Stimulated activated CD8-positive, alpha-beta memory T cell treated with anti-CD3 and anti-CD28 coated beads, Interleukin-4, amount 100 ng/mL, for 48 hours (primary cell): ENCODE measurements around the gene E2F2.

ENCODE experiments used
- DNase-seq: peaks from one replicate; pipeline ENCODE4 v3.0.0-alpha.2; 2020

E2F2 gene, protein sequence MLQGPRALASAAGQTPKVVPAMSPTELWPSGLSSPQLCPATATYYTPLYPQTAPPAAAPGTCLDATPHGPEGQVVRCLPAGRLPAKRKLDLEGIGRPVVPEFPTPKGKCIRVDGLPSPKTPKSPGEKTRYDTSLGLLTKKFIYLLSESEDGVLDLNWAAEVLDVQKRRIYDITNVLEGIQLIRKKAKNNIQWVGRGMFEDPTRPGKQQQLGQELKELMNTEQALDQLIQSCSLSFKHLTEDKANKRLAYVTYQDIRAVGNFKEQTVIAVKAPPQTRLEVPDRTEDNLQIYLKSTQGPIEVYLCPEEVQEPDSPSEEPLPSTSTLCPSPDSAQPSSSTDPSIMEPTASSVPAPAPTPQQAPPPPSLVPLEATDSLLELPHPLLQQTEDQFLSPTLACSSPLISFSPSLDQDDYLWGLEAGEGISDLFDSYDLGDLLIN

DNA sequence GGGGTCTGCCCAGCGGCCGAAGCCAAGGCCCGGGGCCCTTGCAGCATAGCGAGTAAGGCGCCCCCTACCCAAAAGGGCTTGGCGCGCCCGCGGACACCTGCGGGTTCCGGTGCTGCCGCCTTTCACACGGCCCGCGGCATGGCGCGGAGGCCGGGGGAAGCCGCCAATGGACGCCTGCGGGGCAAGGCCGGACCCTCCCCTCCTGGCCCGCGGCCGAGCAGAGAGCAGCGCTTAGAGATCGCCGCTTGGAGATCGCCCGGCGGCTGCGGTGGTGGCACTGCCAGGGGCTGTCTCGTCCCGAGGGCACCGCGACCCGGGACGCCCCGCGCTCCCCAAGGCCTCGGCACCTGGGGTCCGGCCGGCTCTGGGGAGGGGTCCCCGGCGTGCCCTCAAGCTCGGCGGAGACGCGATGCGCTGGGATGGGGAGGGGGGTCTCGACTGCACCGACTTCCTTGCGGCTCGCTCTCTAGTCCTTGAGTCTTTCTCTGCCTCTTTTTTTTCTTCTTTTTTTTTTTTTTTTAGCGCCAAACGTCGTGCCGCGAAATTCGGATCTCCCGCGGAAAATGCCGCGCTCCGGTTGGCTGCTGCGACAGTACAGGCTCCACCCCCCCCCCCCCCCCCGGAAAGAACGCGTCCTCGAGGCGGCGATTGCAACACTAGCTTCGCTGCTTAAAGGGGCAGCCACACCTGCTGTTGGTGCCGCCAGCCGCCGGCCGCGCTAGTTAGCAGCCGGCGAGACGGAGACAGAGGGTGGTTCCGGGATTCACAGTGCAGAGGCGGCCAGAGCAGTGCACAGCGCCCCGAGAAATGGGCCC is at the start of gene E2F2:
Gene E2F2 (minus strand): TSS at position 487 of the 815 bp plus-strand sequence. CDS start 440 bp downstream, at position 47.
- peak; percentile 84 for DNase-seq

DNA sequence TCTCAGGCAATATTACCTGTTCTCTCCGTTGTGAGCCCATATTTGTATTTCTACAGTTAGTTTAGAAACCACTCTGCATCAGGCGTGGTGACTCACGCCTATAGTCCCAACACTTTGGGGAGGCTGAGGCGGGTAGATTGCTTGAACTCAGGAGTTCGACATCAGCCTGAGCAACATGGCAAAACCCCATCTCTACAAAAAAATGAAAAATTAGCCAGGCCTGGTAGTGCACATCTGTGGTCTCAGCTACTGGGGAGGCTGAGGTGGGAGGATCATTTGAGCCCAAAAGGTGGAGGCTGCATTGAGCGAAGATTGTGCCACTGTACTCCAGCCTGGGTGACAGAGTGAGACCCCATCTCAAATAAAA is 47.9 kb upstream of the E2F2 start:
- DNase-seq, result no peak

DNA sequence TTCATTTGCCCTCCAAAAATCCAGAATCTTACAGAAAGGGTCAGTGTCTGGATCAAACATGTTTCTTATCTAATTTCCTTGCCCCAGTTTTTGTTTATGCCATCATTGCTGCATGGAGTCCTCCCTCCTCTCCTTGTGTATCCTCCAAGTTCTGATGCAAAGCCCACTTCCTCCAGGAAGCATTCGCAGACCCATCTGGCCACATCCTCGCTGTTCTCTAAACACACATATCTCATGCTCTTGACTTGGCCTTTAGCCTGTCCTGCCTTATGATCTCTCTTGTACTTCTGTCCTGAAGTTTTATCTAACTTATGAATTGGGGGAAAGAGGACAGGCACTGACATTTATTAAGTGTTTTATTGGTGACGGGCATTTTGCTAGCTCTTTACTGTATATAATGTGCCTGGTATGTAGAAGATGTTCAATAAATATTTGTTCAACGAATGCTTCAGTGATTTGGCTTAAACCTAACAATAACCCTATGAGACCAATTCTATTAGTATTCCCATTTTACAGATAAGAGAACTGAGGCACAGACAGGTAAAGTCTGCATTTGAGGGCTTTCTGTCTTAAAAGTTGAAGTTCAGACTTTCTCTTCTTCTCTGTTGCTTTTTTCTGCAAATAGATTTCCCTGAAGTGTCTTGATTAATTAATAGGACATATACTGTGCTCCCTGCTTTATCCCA is 47.4 kb upstream of the E2F2 start:
- no peak for DNase-seq

DNA sequence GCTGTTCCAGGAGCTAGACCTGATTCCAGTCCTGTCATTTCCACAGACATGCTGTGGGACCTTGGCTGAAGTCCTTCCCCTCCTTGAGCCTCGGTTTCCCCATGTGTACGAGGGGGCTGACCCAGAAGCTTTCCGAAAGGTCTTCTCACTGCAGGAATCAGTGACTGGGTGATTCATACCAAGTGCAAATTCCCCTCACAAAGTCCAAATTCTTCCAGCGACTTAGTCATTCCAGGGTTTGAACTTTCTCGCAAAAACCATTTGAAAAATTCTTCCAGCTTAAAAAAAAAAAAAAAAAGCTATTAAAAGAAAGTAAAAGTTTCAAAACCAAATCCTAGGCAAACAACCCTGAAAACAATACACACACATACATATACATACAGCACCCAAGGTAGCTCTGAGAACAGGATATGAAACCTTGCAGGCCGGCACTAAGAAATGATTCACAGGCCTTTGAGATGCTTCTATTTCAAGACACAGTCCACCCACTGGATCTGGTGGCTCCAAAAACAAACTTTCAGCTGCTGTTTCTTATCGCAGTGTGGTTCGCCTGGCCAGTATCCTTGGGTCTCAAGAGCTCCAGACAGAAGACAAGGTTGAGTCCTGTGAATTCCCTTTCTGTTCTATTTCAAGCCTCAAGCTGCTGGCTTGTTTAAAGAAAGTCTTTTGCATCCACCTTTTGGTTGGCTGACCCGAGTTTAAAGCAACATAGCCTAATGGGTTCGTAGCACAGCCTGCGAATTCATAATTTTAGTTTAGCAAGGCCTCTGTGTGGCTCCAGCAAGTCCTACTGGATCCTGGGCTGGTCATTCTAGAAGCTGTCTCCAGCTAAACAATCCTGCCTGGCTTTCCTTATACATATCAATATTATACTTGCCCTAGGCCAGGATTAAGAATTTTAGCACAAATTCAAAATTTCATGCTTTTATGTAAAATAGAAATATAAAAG is 46.3 kb upstream of the E2F2 start:
- DNase-seq, result no peak

DNA sequence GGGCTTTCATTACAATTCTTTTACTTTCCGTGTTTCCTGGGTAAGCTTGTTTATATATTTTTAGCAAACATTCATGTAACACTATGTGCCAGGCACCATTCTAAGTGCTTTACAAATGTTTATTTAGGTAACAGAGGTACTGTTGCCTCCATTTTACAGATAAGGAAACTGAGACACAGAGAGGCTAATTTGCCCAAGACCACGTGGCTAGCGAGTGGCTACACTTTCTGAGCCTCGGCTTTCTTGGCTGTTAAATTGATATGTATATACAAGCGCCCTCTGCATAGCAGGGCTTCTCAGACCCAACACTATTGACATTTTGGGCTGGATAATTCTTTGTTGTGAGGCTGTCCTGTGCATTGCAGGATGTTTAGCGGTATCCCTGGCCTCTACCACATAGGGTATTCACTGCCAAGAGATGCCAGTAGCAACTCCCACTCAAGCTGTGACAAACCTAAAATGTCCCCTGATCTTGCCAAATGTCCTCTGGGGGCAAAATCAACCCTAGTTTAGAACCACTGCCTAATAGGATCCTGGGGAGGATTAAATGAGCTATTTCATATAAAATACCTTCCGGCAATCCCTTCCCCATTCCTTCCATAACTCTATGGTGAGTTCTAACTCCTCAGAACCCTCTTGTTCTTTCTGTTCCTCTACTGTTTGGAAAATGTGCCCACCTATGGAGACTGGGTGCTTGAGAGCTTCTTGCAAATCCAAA is 45.5 kb upstream of the E2F2 start:
- DNase-seq, result no peak

DNA sequence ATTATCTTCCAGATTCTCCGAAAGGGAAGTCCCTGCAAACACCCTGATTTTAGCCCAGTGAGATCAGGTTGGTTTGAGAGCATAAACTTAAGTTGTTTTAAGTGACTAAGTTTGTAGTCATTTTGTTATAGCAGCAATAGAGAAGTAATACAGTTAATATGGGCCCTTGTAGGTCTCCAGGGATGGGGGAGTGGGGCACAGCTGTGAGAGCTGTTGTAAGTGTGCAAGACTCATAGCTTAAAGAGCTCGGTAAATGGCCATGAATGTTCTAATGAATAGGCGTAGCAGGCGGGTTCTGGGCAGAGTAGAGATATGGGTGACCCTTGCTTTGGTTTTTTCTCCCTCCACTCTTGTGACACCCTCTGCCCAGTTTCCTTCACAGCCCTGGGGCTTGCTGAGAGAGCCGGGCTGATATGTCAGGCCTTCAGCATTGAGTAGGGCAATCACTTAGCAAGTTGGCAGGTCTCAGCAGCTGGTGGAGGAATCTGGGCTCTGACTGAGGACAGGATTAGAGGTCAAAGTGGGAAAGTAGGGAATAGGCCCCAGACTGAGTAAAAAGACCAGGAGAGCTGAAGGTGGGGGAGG is 44.3 kb upstream of the E2F2 start:
- DNase-seq, result no peak

DNA sequence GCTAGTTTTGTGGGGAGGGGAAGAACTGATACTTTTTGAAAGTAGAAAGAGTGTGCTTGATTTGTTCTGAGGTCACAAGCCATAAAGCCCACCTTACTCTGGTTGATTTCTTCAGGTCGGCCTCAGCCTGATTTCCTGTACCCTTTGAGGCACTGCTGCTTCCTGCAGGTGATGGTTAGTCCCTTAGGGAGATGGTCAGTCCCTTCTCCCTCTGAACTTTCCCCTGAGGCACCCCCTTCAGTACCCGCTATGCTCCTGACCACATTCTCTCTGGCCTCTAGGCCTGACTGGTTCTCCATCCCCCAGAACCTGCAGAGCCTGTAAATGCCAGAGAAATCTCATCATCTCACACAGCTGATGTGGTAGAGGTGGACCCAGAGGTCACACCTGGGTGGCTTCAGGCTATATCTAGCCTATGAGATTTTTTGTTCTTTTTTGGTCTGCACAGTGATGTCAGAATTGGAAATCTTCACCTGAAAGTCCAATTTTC is 43.3 kb upstream of the E2F2 start:
- DNase-seq, result no peak

DNA sequence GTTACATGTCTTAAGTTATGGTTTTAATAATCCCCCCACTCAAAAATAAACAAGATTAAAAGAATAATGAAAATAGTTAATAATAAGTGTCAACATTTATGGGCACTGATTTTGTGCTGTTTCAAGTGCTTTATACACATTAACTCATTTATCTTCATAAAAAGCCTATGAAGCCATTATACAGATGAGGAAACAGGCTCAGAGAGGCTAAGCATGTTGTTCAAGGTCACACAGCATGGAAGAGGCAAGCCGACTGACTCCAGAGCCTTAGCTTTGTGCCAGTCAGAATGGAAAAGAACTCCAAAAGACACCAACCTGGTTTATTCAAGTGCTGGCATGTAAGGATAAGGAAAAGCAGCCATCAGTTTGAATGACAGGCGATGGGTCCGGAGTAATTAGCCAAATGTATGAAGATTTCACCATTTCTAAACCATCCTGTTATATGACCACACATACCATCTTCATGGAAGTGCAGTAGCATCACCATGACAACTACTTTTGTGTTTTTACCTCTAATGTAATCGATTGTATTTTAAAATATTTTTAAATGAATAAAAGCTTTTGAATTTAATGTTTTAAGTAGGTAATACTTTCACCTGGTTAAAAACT is 42.6 kb upstream of the E2F2 start:
- DNase-seq, result no peak

DNA sequence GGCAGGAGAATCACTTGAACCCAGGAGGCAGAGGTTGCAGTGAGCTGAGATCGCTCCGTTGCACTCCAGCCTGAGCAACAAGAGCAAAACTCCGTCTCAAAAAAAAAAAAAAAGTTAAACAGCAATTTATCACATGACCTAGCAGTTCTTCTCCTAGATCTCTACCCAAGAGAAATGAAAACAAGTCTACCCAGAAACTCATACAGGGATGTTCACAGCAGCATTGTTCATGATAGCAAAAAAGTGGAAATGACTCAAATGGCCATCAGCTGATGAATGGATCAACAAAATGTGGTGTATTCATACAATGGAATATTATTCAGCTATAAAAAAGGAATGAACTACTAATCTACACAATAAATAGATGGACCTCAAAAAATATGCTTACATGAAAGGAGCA is 40.4 kb upstream of the E2F2 start:
- DNase-seq, result no peak

DNA sequence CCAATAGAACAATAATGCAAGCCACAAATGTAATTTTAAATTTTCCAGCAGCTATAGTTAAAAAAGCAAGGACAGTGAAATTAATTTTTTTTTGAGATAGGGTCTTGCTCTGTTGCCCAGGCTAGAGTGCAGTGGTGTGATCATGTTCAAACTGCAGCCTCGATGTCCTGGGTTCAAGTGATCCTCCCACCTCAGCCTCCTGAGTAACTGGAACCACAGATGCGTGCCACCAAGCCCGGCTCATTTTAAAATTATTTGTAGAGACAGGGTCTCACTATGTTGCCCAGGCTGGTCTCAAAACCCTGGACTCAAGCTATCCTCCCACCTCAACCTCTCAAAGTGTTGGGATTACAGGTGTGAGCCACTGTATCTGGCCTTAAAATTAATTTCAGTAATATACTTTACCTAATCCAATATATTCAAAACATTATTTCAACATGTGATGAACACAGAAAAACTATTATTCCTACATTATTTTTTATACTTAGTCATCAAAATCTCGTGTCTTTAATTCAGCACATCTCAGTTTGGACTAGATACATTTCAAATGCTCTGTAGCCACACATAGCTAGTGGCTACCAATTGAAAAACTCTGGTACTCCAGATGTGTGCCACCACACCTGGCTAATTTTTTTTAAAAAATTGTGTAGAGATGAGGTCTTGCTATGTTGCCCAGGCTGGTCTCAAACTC is 39.1 kb upstream of the E2F2 start:
- no peak for DNase-seq

DNA sequence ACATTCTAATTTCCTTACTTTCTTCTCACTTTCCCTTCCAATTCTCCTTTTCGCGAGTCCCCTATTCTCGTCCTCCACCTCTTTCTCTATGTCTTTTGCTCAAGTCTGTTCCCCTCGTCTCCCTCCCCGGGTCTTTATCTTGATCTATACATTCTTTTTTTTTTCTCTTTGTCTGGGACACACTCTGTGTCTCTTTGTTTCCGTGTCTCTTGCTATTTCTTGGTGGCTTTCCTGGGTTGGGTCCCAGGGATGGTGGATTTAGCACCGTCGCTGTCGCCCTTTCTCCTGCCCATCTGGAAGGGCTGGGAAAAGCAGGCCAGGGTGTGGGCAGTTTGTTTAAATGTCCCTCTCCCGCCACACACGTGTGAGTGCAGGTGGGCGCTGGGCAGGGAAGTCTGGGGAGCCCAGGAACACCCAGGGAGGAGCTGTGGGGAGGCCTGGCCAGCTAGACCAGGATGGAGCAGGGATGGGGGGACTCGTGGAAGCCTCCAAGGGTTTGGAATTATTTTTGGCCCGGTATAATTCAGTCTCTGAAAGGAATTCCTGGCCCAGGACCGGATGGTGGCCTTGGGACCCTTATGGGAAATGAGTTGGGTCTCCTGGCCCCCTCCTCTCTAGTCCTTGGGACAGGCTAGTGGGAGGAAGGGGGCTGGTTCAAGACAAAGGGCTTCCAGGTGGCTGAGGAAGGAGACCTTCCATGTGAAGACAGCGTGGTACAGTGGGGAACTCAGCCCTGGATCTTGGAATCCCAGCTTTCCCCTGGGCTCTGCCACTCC is 37.8 kb upstream of the E2F2 start:
- no peak for DNase-seq

DNA sequence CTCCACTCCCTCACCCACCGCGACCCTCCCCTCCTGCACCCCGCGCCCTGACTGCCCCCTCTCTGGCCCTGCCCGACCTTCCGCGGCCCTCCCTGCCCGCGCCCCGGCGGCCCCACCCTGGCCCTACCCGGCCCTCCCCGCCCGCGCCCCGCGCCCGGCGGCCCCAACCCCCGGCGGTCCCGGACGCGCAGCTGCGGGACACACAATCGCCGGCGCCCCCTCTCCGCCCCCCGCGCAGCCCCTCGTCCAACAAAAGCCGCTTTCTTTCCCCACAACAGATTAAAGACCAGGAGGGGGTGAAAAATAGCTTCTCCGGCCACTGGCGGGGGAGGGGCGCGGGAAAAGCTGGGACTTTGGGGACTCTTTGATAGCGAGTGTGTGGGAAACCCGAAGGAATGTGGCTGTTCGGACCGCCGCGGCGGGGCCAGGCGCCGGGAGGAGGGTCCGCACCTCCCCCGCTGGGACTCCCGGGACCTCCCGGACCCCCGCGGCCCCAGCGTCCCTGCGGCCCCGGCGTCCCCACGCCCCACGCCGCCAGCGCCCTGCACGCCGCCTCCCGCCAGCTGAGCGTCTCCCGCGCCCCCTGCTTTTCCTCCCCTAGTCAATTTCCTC is 37.1 kb upstream of the E2F2 start:
- DNase-seq, result no peak

DNA sequence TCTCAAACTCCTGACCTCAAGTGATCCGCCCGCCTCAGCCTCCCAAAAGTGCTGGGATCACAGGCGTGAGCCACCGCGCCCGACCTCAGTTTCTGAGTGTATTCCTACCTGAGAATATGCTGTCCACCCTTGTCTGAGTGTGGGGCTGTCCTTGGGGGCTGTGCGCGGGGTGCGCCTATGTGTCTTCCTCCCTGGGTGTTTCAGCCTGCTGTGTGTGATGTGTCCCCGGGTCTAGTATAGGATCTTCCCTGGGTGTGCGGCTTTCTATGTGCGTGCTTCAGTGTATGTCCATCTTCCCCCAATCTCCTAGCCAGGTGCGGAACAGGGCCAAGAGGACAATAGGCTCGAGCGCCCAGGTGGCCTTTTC is 36.6 kb upstream of the E2F2 start:
- no peak for DNase-seq

DNA sequence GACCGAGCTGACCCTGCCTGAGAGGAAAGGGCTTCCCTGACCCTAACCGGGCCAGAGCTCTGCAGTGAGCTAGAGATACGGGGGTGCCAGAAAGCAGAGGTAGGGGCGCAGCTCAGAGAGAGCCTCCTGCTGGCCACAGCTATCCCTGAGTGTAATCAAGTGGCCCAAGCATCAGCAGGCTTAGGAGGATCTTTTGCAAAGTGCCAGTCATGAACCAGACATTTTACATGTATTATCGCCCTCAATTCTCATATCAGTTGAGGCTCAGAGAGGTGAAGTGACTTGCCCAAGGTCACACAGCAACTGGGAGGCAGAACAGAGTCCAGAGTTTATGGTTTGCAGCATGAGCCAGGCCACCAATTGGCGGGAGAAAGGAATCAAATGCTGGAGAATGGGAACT is 35.3 kb upstream of the E2F2 start:
- DNase-seq, result no peak

DNA sequence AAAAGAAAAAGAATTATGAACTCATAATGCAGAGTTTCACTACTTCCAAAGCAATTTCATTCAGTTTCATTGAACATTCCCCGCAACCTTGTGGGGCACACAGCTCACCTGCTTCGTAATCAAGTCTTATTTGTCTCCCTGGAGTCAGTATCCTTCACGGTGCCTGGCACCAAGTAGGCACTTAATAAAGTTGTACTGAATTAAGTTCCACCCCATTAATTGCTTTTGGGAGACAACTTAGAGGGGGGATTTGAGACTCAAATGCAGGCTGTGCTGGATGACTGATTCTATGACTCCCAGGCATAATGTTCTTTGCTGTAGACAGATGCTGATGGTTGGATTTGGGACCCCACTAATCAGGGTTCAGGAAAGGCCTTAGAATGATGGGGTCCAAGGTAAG is 34.7 kb upstream of the E2F2 start:
- no peak for DNase-seq

DNA sequence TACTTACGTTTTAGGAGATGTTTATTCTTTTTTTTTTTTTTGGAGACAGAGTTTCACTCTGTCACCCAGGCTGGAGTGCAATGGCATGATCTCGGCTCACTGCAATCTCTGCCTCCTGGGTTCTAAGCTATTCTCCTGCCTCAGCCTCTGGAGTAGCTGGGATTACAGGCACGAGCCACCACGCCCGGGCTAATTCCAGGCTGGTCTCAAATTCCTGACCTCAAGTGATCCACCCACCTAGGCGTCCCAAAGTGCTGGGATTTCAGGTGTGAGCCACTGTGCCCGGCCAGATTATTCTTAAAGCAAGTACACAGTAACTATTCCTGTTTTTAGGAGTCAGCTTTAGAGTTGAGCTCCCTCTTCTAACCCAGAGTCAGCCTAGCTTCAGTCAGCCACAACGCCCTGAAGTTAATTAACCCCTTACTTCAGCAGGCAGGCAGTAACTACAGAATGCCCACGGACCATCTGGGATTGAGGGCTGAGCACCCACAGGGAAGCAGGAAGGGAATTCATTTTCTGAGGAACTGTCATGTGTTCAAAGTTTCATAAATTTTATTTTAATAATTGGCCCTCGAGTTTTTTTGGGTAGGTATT is 33.6 kb upstream of the E2F2 start:
- DNase-seq, result no peak

DNA sequence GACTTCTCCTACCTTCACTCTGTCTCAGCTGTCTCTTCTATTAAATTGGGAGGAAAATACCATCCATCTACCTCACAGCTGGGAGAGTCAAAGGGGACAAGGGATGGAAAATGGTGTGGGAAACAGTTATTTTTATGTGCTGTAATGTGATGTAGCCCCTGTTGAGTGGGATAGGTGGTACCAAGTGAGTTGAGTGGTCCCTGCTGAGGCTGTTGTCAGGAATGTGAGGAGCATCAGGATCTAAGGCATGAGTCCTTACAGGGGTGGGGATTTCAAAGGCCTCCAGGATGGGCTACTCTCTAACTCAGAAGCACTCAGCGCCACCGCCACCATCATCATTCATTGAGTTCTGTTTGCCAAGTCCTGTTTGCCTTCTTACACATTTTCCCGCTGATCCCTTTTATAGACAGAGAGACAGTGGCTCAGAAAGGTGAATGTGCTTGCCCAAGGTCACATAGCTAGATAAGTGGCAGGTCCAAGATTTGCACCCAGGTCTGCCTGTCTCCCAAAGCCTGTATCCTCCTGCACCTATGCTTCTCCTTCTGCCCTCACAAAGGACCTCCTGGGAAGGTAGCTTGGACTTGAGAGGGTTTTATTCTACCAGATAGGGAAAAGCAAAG is 32.8 kb upstream of the E2F2 start:
- no peak for DNase-seq

DNA sequence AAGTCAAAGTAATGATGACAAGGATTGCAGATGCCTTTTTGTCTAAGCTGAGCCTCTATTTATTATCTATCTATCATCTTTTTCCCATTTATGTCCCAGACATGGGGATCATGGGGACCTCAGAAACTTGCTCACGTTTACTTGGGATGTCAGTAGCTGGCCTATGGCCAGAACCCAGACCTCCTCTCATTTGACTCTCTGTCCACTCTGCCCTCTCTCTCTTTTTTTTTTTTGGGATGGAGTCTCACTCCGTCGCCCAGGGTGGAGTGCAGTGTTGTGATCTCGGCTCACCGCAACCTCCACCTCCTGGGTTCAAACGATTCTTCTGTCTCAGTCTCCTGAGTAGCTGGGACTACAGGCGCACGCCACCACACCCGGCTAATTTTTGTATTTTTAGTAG is 32.0 kb upstream of the E2F2 start:
- no peak for DNase-seq
